GM12878 (cell line): Measurements from ENCODE around the gene MOK. TPM values are rescaled to one million over a fixed set of nuclear protein-coding genes. Genes with fewer than 3 reads are reported as not detected.

Experiments
- ATAC-seq: fragments of 200-7000 bp; cut with Tn5 transposase; 3 replicates; pipeline ENCODE4 v1.9.1; 2020; ENCODE audit warnings: mild to moderate bottlenecking, moderate library complexity
- BruUV-seq: library from RNA; stranded (reverse); fragments of 400-500 nt; replicated peaks from 2 replicates; lab custom pipeline; 2021; lab: Mats Ljungman, UMichigan
- CTCF ChIA-PET: fragments of 300-600 bp; sonication (Branson Sonifier 250); formaldehyde crosslinking; extraction: SDS; loops from one replicate; lab custom pipeline; 2021; ENCODE audit warnings: inconsistent platforms; lab: Yijun Ruan, JAX
- POLR2A ChIA-PET: fragments of 350-600 bp; formaldehyde crosslinking; extraction: SDS; loops from one replicate; lab custom pipeline; 2021; ENCODE audit warnings: inconsistent platforms; lab: Charles Lee
- RAD21 ChIA-PET: fragments of 300-600 bp; sonication (Branson Sonifier 250); formaldehyde crosslinking; loops from one replicate; lab custom pipeline; 2023; ENCODE audit warnings: antibody characterized with exemption; ENCODE audit not compliant: unreplicated experiment; lab: Charles Lee
- SMC1A ChIA-PET: fragments of 300-600 bp; sonication (Branson Sonifier 250); formaldehyde crosslinking; loops from one replicate; lab custom pipeline; 2023; ENCODE audit not compliant: unreplicated experiment, uncharacterized antibody; lab: Charles Lee
- DNase-seq: peaks from one replicate; pipeline ENCODE4 v3.0.0-alpha.2; 2011; ENCODE audit warnings: low read depth, low spot score
- FAIRE-seq: peaks from 3 replicates; lab custom pipeline; 2011; peaks lifted over from hg19 to GRCh38; lab: Jason Lieb, UNC
- H2AFZ ChIP-seq: 2 replicates; pipeline ENCODE4 v1.6.0; 2011; ENCODE audit warnings: low read depth, low read length, control low read depth; ENCODE audit not compliant: control insufficient read depth
- H3K27ac ChIP-seq: 2 replicates; pipeline ENCODE4 v1.5.1; 2011; ENCODE audit warnings: control low read depth; ENCODE audit not compliant: control insufficient read depth, insufficient read depth
- H3K27me3 ChIP-seq, 2 experiments: replicated peaks in 1 of 2; 2 replicates each; pipeline versions ENCODE4 v1.6.0 to v1.6.1; 2011; ENCODE audit warnings: low read length in 1 of 2; ENCODE audit not compliant: control insufficient read depth in 2 of 2, insufficient read depth in 2 of 2
- H3K36me3 ChIP-seq, 2 experiments: 2 replicates each; pipeline ENCODE4 v1.5.1; 2011; ENCODE audit warnings: low read length in 1 of 2; ENCODE audit not compliant: control insufficient read depth in 2 of 2, insufficient read depth in 2 of 2
- H3K4me1 ChIP-seq: 2 replicates; pipeline ENCODE4 v1.6.1; 2011; ENCODE audit warnings: mild to moderate bottlenecking, low read length, moderate library complexity, mixed read lengths; ENCODE audit not compliant: control insufficient read depth, insufficient read depth
- H3K4me2 ChIP-seq: 2 replicates; pipeline ENCODE4 v1.6.0; 2011; ENCODE audit warnings: control low read depth; ENCODE audit not compliant: control insufficient read depth, insufficient read depth
- H3K4me3 ChIP-seq: fragments of 200-600 bp; sonication (generic); 2 replicates; pipeline ENCODE4 v1.5.1; 2016
- H3K79me2 ChIP-seq: 2 replicates; pipeline ENCODE4 v1.6.0; 2011; ENCODE audit warnings: low read length; ENCODE audit not compliant: control insufficient read depth, insufficient read depth
- H3K9ac ChIP-seq: 2 replicates; pipeline ENCODE4 v1.8.0; 2011; ENCODE audit warnings: low read length, control low read depth, mixed read lengths; ENCODE audit not compliant: control insufficient read depth, insufficient read depth
- H3K9me3 ChIP-seq: replicated peaks from 3 replicates; pipeline ENCODE4 v1.5.1; 2011; ENCODE audit warnings: mild to moderate bottlenecking, low read length; ENCODE audit not compliant: control insufficient read depth, insufficient read depth
- H4K20me1 ChIP-seq: 2 replicates; pipeline ENCODE4 v1.6.0; 2011; ENCODE audit not compliant: control insufficient read depth, insufficient read depth
- BACH1 ChIP-seq: fragments of 450-650 bp; IDR thresholded peaks from 2 replicates; pipeline ENCODE4 v1.6.1; 2017; ENCODE audit warnings: mild to moderate bottlenecking, borderline replicate concordance
- CHD4 ChIP-seq: fragments of 200-600 bp; sonication (generic); IDR thresholded peaks from 2 replicates; pipeline ENCODE4 v1.6.1; 2016; ENCODE audit warnings: mild to moderate bottlenecking
- DPF2 ChIP-seq: fragments of 450-650 bp; IDR thresholded peaks from 2 replicates; pipeline ENCODE4 v1.6.1; 2017; ENCODE audit warnings: mild to moderate bottlenecking
- EED ChIP-seq: sonication (generic); IDR thresholded peaks from 2 replicates; pipeline ENCODE4 v1.6.1; 2016; ENCODE audit warnings: antibody characterized with exemption, low read depth
- FOS ChIP-seq: IDR thresholded peaks from 3 replicates; pipeline ENCODE4 v1.6.1; 2011; ENCODE audit warnings: borderline replicate concordance; ENCODE audit not compliant: insufficient read length; ENCODE audit errors: extremely low read depth
- HDGF ChIP-seq: fragments of 450-650 bp; IDR thresholded peaks from 2 replicates; pipeline ENCODE4 v1.6.1; 2016; ENCODE audit warnings: antibody characterized with exemption
- LARP7 ChIP-seq: fragments of 450-650 bp; IDR thresholded peaks from 2 replicates; pipeline ENCODE4 v1.6.1; 2017; ENCODE audit warnings: mild to moderate bottlenecking
- MXI1 ChIP-seq: fragments of 150-350 bp; IDR thresholded peaks from 2 replicates; pipeline ENCODE4 v1.6.1; 2011; ENCODE audit warnings: low read depth, mild to moderate bottlenecking, inconsistent platforms, low read length, improper control_type of control experiment
- MYC ChIP-seq: IDR thresholded peaks from 2 replicates; pipeline ENCODE4 v1.6.1; 2011; ENCODE audit warnings: mild to moderate bottlenecking, low read length, moderate library complexity, inconsistent platforms; ENCODE audit not compliant: insufficient read depth, insufficient replicate concordance, insufficient read length, severe bottlenecking
- NKRF ChIP-seq: fragments of 450-650 bp; conservative IDR thresholded peaks from 2 replicates; pipeline ENCODE4 v1.6.1; 2017; ENCODE audit warnings: mild to moderate bottlenecking, moderate library complexity
- POU2F2 ChIP-seq: IDR thresholded peaks from 3 replicates; pipeline ENCODE4 v1.6.1; 2011; ENCODE audit warnings: low read depth, mild to moderate bottlenecking, low read length, borderline replicate concordance
- RAD51 ChIP-seq: fragments of 450-650 bp; IDR thresholded peaks from 2 replicates; pipeline ENCODE4 v1.6.1; 2016; ENCODE audit warnings: moderate library complexity, mild to moderate bottlenecking, inconsistent platforms
- RB1 ChIP-seq: fragments of 450-650 bp; formaldehyde crosslinking; IDR thresholded peaks from 2 replicates; pipeline ENCODE4 v1.6.1; 2017; ENCODE audit warnings: mild to moderate bottlenecking, borderline replicate concordance
- SIN3A ChIP-seq: IDR thresholded peaks from 2 replicates; pipeline ENCODE4 v1.6.1; 2012; ENCODE audit warnings: low read depth, low read length, improper control_type of control experiment
- SMARCA5 ChIP-seq: fragments of 450-650 bp; IDR thresholded peaks from 2 replicates; pipeline ENCODE4 v1.6.1; 2017; ENCODE audit warnings: mild to moderate bottlenecking
- SMC3 ChIP-seq: IDR thresholded peaks from 2 replicates; pipeline ENCODE4 v1.6.1; 2011; ENCODE audit warnings: low read length, improper control_type of control experiment, borderline replicate concordance
- STAT3 ChIP-seq: IDR thresholded peaks from 2 replicates; pipeline ENCODE4 v1.6.1; 2011; ENCODE audit warnings: low read depth, low read length, improper control_type of control experiment
- SUPT20H ChIP-seq: IDR thresholded peaks from 2 replicates; pipeline ENCODE4 v1.6.1; 2011; ENCODE audit warnings: low read depth, mild to moderate bottlenecking, low read length, moderate library complexity, borderline replicate concordance; ENCODE audit not compliant: control insufficient read depth
- ZNF207 ChIP-seq: fragments of 450-650 bp; IDR thresholded peaks from 2 replicates; pipeline ENCODE4 v1.6.1; 2014; ENCODE audit warnings: antibody characterized with exemption, mild to moderate bottlenecking, borderline replicate concordance
- ZZZ3 ChIP-seq: IDR thresholded peaks from 2 replicates; pipeline ENCODE4 v1.6.1; 2011; ENCODE audit warnings: low read depth; ENCODE audit not compliant: control insufficient read depth, insufficient read length
- WGBS: methylation state at CpG from one replicate; pipeline ENCODE4 v1.1.6; 2016; ENCODE audit warnings: low lambda C conversion rate; ENCODE audit not compliant: insufficient replicate concordance, insufficient coverage; ENCODE audit errors: missing lambda C conversion rate; 5-methylcytosine and 5-hydroxymethylcytosine counted together
- in situ Hi-C: fragments of 300-500 bp; cut with MboI; formaldehyde crosslinking; loops from 9 replicates; pipeline ENCODE4 v1.14.3; 2018; ENCODE audit warnings: mixed read lengths
- intact Hi-C: fragments of 100-400 bp; cut with micrococcal nuclease; formaldehyde crosslinking; loops from one replicate; pipeline ENCODE4 v1.14.2; 2022; ENCODE audit not compliant: unreplicated experiment
- polyA plus RNA-seq, 11 experiments: library from polyadenylated mRNA; depleted of rRNA in 4 of 11; unstranded in 6 of 11; stranded (reverse) in 5 of 11; fragments of >200 nt; fragmentation: Nextera tagmentation in 4 of 11; fragmentation: Illumina TruSeq in 1 of 11; extraction: Ambion mirVana in 4 of 11; extraction: Trizol in 1 of 11; gene quantifications; 1 replicate in 1 of 11; 2 replicates in 10 of 11; pipeline versions ENCODE4 v1.2.1 to v1.2.3, GENCODE V29; 2011 to 2016; ENCODE audit warnings: inconsistent platforms in 2 of 11, missing spikeins in 2 of 11, low read depth in 1 of 11
- total RNA-seq, 4 experiments: library from RNA; depleted of rRNA in 3 of 4; stranded (reverse); fragments of >200 nt in 3 of 4; fragmentation: Illumina TruSeq in 1 of 4; extraction: Trizol in 1 of 4; gene quantifications; 2 replicates each; pipeline versions ENCODE4 v1.2.1 to v1.2.3, GENCODE V29; 2013 to 2021

Gene MOK
- total and polyA plus RNA-seq, 10 of the 15 experiments (the other 5 are each of a cell fraction or from before 2014, with no cell fraction given) = 0.10 to 3.0 (median 1.4) TPM

- 9% methylated on average over 52 of the region's 52 CpGs for WGBS
- FAIRE-seq (no peak), ATAC-seq (peak; percentile 74), DNase-seq (no peak)
- CTCF ChIA-PET = interaction anchor here (0.6 to 2.6 kb wide), 26 partner anchors 10 to 607 kb away, joined by 3 to 19 read pairs (median 3); partner anchors contain the start of genes DYNC1H1 and MOK
- Histone ChIP-seq H3K79me2 (peaks cover 2% of the 10 kb centered on the region), H4K20me1 (no peaks in the 10 kb centered on the region), H3K27ac (no peak overlapping the region), H3K9me3 (no peaks in the 10 kb centered on the region), H3K9ac (peak overlapping the region; percentile 53), H3K4me3 (peak overlapping the region; percentile 91), H2AFZ (peak overlapping the region; percentile 95), H3K4me2 (peak overlapping the region; percentile 97), H3K4me1 (peaks cover 19% of the 10 kb centered on the region), H3K27me3 (no peaks in the 10 kb centered on the region), H3K36me3 (no peaks in the 10 kb centered on the region)
- POLR2A ChIA-PET = interaction anchor here (0.9 to 1.0 kb wide), 2 partner anchors 9 to 543 kb away, joined by 4 read pairs; partner anchors contain the start of gene MOK
- RAD21 ChIA-PET = interaction anchor here (0.5 to 2.1 kb wide), 22 partner anchors 9 to 543 kb away, joined by 3 to 21 read pairs (median 4); partner anchors contain the start of genes MOK and WDR20
- SMC1A ChIA-PET = interaction anchor here (0.9 to 2.7 kb wide), 8 partner anchors 10 to 361 kb away, joined by 3 to 15 read pairs (median 4); partner anchors contain the start of gene MOK
- in situ Hi-C loops (loop anchor here (5.0 to 25.0 kb wide), 3 partner anchors 77 to 552 kb away; partner anchors contain the start of genes DYNC1H1 and PPP2R5C), intact Hi-C loops (loop anchor here (1.0 to 10.0 kb wide), 7 partner anchors 79 to 610 kb away; partner anchors contain the start of gene HSP90AA1)
- BruUV-seq = no TSS peak
- TF ChIP-seq HDGF (no peak), ZZZ3 (no peak), SUPT20H (no peak), EED (peak; percentile 46; the same call in 1 of the 2 replicates), RB1 (peak; percentile 51; the same call in 1 of the 2 replicates), CHD4 (no peak), POU2F2 (0 out of 3 replicates have a peak, but pooled peaks have one; percentile 12), FOS (no peak), LARP7 (peak; percentile 41; the same call in 1 of the 2 replicates), STAT3 (no peak), DPF2 (no peak), SMC3 (peak; percentile 78), MXI1 (peak; percentile 97), ZNF207 (peak; percentile 50; the same call in 1 of the 2 replicates), SIN3A (peak; percentile 53; the same call in 1 of the 2 replicates), MYC (peak; percentile 44), BACH1 (peak; percentile 94), SMARCA5 (peak; percentile 77; the same call in 1 of the 2 replicates), NKRF (peak; percentile 65), RAD51 (peak; percentile 66)
Observed at GRCh38 chr14:102314242-102315011, 9.5 kb upstream of the MOK start.
